AG10803 (cell line): Measurements from ENCODE around the gene WDR74.
"Not testable (repeated sequence)": the region's sequence is repeated elsewhere in the genome, so short reads cannot be mapped to it uniquely, and the experiment has no call there.

Experiments
- DNase-seq: peaks from one replicate; pipeline ENCODE4 v3.0.0; 2010; ENCODE audit warnings: low read depth
- H3K4me3 ChIP-seq: 2 replicates; pipeline ENCODE4 v1.5.1; 2011; ENCODE audit warnings: mild to moderate bottlenecking, low read length, control low read depth
- TF ChIP-seq, protein P1 (sequence below): conservative IDR thresholded peaks from 2 replicates; pipeline ENCODE4 v1.5.1; 2011; ENCODE audit warnings: mild to moderate bottlenecking, low read length, control low read depth, inconsistent platforms

Gene WDR74

DNA sequence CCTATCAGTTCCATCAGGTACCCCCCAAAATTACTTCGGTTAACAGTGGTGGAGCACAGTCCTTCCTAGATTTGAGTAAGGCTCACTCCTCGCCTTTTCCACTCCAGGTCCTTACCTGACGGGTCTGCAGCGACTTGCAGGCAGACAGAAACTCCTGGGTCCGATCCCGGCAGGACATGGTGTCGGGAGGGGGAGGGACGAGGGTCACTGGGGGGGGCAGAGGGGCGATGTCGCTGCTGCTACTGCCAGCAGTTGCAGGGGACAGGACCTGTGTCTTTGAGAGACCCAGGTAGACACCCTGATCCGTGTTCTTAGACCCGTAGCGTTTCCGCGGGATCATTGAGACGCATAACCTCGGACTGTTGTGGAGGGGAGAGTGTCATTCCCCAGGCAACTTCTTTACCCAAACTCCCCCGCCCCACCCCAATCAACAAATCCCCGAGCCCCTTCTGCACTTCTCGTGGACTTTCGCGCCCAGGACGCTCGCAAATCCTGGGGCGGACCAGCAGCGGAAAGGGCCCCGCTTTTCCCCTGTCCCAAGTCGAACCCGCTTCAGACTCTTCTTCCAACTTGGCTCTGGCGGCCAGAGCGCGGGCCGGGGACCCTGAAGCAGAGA, 8.4 kb downstream of the WDR74 start:
- TF ChIP-seq, protein P1, sequence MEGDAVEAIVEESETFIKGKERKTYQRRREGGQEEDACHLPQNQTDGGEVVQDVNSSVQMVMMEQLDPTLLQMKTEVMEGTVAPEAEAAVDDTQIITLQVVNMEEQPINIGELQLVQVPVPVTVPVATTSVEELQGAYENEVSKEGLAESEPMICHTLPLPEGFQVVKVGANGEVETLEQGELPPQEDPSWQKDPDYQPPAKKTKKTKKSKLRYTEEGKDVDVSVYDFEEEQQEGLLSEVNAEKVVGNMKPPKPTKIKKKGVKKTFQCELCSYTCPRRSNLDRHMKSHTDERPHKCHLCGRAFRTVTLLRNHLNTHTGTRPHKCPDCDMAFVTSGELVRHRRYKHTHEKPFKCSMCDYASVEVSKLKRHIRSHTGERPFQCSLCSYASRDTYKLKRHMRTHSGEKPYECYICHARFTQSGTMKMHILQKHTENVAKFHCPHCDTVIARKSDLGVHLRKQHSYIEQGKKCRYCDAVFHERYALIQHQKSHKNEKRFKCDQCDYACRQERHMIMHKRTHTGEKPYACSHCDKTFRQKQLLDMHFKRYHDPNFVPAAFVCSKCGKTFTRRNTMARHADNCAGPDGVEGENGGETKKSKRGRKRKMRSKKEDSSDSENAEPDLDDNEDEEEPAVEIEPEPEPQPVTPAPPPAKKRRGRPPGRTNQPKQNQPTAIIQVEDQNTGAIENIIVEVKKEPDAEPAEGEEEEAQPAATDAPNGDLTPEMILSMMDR = no peak
- H3K4me3 ChIP-seq = peak overlapping the region; percentile 86
- DNase-seq = no peak

DNA sequence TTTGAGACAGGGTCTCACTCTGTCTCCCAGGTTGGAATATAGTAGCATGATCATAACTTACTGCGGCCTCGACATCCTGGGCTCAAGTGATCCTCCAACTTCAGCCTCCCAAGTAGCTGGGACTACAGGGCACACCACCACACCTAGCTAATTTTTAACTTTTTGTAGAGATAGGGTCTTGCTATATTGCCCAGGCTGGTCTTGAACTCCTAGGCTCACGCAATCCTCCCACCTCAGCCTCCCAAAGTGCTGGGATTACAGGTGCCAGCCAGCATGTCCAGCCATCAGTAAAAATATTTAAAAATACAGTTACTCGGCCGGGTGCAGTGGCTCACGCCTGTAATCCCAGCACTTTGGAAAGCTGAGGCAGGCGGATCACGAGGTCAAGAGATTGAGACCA, 11.3 kb downstream of the WDR74 start:
- H3K4me3 ChIP-seq, DNase-seq: not testable (repeated sequence)

DNA sequence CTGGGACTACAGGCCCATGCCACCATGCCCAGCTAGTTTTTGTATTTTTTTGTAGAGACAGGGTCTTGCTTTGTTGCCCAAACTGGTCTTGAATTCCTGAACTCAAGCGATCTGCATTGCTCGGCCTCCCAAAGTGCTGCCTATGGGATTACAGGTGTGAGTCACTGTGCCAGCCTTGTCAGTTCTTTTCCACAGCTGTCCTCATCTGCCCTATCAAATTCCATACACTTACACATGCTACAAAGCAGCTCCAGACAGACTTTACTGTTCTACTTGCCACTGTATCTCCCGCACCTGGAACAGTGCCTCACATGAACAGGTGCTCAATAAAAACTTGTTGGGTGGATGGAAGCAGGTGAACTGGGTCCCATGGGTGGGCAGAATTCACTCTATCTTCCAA, 15.7 kb downstream of the WDR74 start:
- TF ChIP-seq, protein P1 = no peak

DNA sequence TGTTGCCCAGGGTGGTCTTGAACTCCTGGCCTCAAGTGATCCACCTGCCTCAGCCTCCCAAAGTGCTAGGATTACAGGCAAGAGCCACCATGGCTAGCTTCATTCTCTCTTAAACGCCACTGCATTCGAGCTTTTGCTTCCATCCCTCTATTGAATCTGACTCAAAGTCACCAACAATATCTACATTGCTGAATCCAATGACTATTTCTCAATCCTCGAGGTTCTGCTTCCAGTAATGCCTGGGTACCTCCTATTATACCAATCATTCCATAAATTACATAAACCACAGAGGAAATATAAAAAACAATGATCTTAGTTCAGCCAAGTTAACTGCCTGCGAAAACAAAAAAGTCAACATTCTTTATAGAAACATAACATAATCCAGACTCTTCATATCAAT, 22.3 kb downstream of the WDR74 start:
- no peak overlapping the region for H3K4me3 ChIP-seq
- DNase-seq = no peak
- TF ChIP-seq, protein P1 = no peak

More for the DNA sequence above, 15.7 kb downstream of the WDR74 start:
- H3K4me3 ChIP-seq = no peak overlapping the region
- no peak for DNase-seq

DNA sequence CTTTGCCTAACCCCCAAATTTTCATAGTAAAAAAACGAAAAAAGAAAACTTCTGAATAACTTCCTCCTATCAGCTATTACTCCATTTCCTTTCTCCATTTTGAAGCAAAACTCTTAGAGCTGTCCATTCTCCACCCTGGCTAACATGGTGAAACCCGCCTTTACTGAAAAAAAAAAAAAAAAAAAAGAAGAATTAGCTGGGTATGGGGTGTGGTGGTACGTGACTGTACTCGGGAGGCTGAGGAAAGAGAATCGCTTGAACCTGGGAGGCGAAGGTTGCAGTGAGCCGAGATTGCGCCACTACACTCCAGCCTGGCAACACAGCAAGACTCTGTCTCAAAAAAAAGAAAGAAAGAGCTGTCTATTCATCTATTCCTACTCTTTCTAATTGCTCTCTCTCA, 22.8 kb downstream of the WDR74 start:
- TF ChIP-seq, protein P1 = no peak
- DNase-seq = no peak
- no peak overlapping the region for H3K4me3 ChIP-seq

DNA sequence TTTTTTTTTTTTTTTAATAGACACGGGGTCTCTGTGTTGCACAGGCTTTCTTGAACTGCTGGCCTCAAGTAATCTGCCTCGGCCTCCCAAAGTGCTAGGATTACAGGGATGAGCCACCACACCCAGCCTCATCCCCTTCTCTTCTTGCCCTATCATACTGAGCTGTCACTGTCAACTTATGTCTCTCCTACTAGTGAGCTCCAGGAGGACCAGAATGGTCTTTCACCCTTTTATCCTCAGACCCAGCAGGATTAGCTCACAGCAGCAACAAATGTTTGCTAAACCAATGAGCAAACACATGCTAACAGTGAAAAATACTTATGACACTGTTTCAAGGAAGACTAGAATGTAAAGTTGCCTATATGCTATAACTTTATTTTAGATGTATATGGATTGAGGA, 27.7 kb downstream of the WDR74 start:
- TF ChIP-seq, protein P1 = no peak
- no peak for DNase-seq
- no peak overlapping the region for H3K4me3 ChIP-seq

DNA sequence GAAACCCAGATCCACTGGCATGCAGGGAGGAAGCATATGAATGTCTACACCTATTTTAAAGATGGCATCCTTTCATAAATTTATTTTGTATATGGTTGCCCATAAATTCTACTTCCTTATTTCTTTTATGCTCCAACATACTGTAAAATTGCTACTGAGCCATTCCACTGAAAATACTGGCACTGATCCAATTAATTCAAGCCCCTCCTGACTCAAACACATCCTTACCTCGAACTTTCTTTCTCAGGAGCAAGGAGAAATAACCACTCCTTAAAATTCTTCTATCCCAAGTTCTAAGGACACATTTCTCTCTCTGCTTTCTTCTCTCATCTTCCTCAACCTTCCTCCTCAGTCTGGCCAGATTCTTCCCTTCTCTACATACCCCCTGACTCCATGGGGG, 28.6 kb downstream of the WDR74 start:
- H3K4me3 ChIP-seq = no peak overlapping the region
- TF ChIP-seq, protein P1 = no peak
- DNase-seq = no peak
